HG02840 (cell line): ENCODE measurements around the gene MICAL3.
"Not testable (repeated sequence)": the region's sequence is repeated elsewhere in the genome, so short reads cannot be mapped to it uniquely, and the experiment has no call there.

Experiments
- ATAC-seq: cut with Tn5 transposase; IDR thresholded peaks from one replicate; pipeline ENCODE4 v1.9.1; 2021; ENCODE audit warnings: mild to moderate bottlenecking, moderate library complexity, moderate number of reproducible peaks; ENCODE audit not compliant: unreplicated experiment, low FRiP score

The MICAL3 gene

DNA sequence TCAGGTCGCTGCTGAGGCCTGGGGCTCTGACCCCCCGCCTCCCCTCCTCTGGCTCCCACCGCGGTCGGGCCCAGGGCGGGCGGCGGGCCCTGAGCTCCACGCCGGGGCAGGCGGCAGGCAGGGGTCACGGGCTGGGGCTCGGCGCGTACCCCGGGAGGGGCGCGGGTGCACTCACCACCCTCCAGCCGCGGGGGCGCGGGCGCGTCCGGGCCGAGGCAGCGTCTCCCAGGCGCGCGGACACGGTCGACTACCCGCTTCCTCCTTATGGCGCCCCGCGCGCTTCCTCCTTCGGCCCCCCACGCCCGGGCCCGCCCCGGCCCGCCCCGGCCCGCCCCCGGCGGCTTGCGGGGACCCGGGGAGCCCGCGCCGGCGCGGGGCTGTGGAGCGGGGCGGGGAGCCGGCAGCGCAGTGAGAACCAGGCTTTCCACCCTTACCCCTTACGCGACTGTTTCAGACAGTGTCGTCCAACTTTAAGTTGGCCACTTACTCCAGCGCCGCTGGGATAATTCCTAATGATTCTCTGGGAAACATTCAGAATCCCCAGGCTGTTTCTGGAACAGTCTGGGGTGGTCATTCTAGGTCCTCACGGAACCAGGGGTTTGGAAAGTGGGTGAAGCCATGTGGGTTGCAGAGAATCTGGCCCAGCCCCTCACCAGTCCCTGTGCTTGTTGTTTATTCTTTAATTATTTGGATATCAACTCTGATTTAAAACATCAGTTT lies 250.0 kb downstream of the MICAL3 start, which contains the start of gene BID:
TSS of gene BID (minus strand) at position 264 of the 720 bp plus-strand sequence. CDS start 24,353 bp downstream, outside the sequence.
- ATAC-seq = no peak

DNA sequence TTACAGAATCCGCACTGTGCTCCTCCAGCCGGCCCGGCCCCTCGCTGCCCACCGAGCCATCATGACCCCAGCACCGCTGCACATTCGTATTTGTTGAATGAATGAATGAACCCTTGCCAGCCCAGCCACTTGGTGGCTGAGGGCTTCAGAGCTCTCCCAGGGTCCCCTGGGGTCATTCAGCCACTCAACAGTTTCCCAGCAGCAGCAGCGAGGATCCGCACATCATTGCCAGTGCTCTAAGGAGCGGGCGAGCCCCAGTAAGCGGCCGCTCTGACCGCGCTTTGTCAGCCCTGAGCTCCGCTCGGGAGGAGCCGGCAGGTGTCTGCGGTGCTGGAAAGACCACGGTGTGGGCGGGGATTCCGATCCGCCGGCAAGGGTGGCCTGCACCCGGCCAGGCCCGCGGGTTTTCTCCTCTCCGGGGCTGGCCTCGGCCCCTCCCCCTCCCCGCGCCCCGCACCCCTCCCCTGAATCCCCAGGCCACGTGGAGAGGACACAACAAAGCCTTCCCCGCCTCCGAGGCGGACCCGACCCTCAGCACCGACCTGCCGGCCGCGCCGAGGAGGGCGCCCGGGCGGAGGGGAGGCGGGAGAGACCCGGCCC lies 250.7 kb downstream of the MICAL3 start:
- no peak for ATAC-seq

- no peak for ATAC-seq
Observed at GRCh38 chr22:17772958-17773605, 251.3 kb downstream of the MICAL3 start.

DNA sequence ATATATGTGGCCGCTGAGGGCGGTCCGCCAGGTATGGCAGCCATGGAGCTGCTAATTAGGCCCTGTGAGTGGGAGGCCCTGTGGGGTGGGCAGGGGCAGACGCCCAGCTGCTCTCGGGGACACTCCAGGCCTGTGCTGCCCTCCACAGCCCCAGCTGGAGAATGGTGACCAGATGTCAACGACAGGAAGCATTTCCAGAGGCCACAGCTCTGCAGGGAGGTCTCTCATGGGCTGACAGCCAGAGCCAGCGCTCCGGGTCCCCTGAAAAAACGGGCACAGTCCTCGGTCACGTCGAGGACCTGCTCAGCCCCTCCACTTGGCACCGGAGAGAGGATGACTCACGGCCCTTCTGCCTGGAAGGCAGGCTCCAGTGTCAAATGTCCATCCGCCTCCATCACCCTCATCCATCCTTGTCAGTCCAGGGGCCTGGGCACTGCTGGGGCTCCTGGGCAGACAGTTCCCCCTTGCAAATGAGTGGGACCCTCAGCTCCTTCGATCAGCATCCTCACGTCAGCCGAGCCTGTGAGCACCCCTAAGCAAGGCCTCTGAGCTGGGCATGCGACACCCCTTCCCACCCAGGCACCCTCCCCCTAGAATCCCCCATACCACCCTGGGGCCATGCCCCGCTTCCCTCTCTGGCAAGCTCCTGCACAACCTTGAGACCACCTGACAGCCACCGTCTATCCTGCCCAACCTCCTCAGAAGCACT lies 252.0 kb downstream of the MICAL3 start:
- no peak for ATAC-seq

- no peak for ATAC-seq
Observed at GRCh38 chr22:17770180-17771077, 253.9 kb downstream of the MICAL3 start.

DNA sequence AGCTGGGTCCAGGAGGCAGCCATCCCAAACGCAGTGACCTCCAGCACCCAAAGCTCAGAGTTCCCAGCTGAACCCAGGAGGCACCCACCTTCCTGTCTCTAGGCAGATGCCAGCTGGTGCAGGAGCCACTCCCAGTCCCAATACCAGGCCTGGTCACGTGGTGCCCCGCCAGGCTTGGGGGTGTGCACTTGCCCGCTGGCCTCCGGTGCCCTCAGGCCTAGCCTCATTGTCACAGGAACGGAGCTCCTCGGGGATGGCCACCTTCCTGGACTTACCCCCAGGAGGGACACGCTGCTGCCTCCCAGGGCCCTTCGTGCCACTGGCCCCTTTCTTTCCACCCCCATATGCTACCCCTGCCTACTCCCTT lies 254.7 kb downstream of the MICAL3 start:
- ATAC-seq = no peak

- no peak for ATAC-seq
Observed at GRCh38 chr22:17769013-17769715, 255.2 kb downstream of the MICAL3 start.

DNA sequence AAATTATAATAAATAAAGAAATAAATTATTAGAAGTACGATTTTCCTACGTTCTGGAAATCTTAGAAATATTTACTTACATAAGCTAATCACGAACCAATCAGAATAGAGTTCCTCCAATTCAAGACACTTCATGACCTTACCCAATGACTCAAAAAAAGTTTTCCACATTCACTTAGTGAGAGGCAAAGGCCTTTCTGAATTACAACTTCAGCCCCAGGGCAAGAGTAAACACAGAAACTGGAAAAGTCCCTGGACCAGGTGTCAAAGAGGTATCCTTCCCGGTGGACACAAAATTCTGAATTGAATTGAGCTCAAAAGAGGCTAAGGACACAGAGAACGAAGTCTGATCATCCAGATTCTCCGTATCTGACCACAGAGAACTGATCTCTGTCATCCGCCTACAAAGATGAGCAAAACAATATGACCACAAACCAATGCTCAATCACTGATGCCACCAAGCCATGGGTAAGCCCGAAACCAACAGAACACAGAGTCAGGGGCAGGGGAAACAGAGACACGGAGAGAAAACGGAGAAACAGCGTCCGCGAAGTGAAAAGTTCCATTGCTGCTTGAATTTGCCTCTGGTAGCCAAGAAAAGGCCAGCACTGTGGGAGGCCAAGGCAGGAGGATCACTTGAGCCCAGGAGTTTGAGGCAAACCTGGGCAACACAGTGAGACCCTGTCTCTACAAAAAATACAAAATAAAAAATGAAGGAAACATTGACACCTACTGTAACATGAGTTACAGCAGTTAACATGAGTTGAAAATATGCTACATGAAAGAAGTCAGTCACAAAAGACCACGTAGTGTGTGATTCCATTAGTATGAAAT lies 256.9 kb downstream of the MICAL3 start:
- ATAC-seq = peak; percentile 52

- ATAC-seq = not testable (repeated sequence)
Observed at GRCh38 chr22:17764852-17765251, 259.5 kb downstream of the MICAL3 start.

DNA sequence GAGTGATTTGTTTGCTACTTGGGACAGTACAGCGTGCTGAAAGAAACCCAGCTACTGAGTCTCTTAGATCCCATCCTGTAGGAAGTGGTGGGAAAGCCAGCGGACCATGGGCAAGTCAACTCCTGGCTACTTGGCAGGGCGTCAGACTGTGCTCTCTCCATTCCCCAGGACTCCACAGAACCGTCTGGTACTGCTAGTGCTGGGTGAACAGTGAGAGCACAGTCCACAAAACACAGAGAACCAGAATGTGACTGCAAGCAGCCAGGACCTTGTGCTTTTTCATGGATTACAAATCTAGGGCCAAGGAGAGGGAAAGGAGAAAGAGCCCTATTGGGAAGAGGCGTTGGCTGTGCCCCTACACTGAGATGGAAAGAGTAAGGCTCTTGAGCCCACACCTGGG lies 260.3 kb downstream of the MICAL3 start:
- no peak for ATAC-seq

GRCh38 chr22:17763442-17763841 lies 260.9 kb downstream of the MICAL3 start:
- ATAC-seq = not testable (repeated sequence)

DNA sequence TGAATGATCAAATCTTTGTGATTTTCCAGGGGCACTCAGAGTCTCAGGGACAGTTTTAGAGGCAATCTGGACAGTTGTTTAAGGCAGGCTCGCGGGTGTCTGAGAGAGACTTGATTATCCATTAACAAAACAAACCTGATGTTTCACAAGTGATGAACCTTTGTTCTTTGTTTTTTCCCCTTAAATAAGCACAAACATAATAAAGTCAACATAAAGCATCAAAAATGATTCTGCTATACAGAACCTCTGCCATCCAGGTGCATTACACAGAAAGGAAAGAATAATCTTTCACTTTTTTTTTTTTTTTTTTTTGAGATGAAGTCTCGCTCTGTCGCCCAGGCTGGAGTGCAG lies 263.2 kb downstream of the MICAL3 start:
- no peak for ATAC-seq

GRCh38 chr22:17754233-17754925 lies 270.0 kb downstream of the MICAL3 start:
- no peak for ATAC-seq

- ATAC-seq = no peak
Observed at GRCh38 chr22:17753401-17753989, 270.9 kb downstream of the MICAL3 start.

- ATAC-seq = no peak
Observed at GRCh38 chr22:17751596-17751995, 272.8 kb downstream of the MICAL3 start.

GRCh38 chr22:17749605-17750395 lies 274.6 kb downstream of the MICAL3 start:
- ATAC-seq = no peak
